ENCODE results near the gene SEMA5B.

Gene SEMA5B

GRCh38 chr3:122892118-122892960 is 135.2 kb downstream of the SEMA5B start:
- TF ChIP-seq CTCF (conservative IDR thresholded peaks at IDR 0.05; ENCODE audit: low read length) = no peak
- no peak overlapping the region for H3K4me3 ChIP-seq (ENCODE audit: low read length)
- peak; percentile 1 for DNase-seq (ENCODE audit: low read depth)

- DNase-seq (ENCODE audit: low read depth) = no peak
- H3K4me3 ChIP-seq (ENCODE audit: low read length) = no peak overlapping the region
- no peak for TF ChIP-seq CTCF (conservative IDR thresholded peaks at IDR 0.05; ENCODE audit: low read length)
These were observed 136.8 kb downstream of the SEMA5B start for GRCh38 chr3:122890720-122891220.

- no peak for TF ChIP-seq CTCF (conservative IDR thresholded peaks at IDR 0.05; ENCODE audit: low read length)
- peak; percentile 66 for DNase-seq (ENCODE audit: low read depth)
- no peak overlapping the region for H3K4me3 ChIP-seq (ENCODE audit: low read length)
These were observed 137.4 kb downstream of the SEMA5B start for GRCh38 chr3:122890077-122890719.

GRCh38 chr3:122886946-122887345 is 140.6 kb downstream of the SEMA5B start:
- DNase-seq (ENCODE audit: low read depth) = no peak
- no peak overlapping the region for H3K4me3 ChIP-seq (ENCODE audit: low read length)
- TF ChIP-seq CTCF (conservative IDR thresholded peaks at IDR 0.05; ENCODE audit: low read length) = no peak

GRCh38 chr3:122886251-122886650 is 141.3 kb downstream of the SEMA5B start:
- no peak overlapping the region for H3K4me3 ChIP-seq (ENCODE audit: low read length)
- no peak for DNase-seq (ENCODE audit: low read depth)
- no peak for TF ChIP-seq CTCF (conservative IDR thresholded peaks at IDR 0.05; ENCODE audit: low read length)

- no peak for TF ChIP-seq CTCF (conservative IDR thresholded peaks at IDR 0.05; ENCODE audit: low read length)
- H3K4me3 ChIP-seq (ENCODE audit: low read length) = no peak overlapping the region
- no peak for DNase-seq (ENCODE audit: low read depth)
These were observed 145.1 kb downstream of the SEMA5B start for GRCh38 chr3:122882361-122882947.

Measured in AG10803 (cell line).